Epithelial cell of esophagus (primary cell): ENCODE measurements around the gene COL18A1.

Source experiments
- DNase-seq: peaks from one replicate; pipeline ENCODE4 v3.0.0; 2010; ENCODE audit warnings: low read depth
- H3K4me3 ChIP-seq: 2 replicates; pipeline ENCODE4 v1.5.1; 2011; ENCODE audit warnings: mild to moderate bottlenecking, low read length, control low read depth
- CTCF ChIP-seq: IDR thresholded peaks from 2 replicates; pipeline ENCODE4 v1.5.1; 2011; ENCODE audit warnings: low read depth, mild to moderate bottlenecking, low read length, control low read depth, inconsistent platforms; ENCODE audit not compliant: insufficient read depth; ENCODE audit errors: missing control alignments

COL18A1 gene

GRCh38 chr21:45477176-45478114 is 72.5 kb downstream of the COL18A1 start:
- H3K4me3 ChIP-seq = no peak overlapping the region
- no peak for DNase-seq
- no peak for TF ChIP-seq CTCF

DNA sequence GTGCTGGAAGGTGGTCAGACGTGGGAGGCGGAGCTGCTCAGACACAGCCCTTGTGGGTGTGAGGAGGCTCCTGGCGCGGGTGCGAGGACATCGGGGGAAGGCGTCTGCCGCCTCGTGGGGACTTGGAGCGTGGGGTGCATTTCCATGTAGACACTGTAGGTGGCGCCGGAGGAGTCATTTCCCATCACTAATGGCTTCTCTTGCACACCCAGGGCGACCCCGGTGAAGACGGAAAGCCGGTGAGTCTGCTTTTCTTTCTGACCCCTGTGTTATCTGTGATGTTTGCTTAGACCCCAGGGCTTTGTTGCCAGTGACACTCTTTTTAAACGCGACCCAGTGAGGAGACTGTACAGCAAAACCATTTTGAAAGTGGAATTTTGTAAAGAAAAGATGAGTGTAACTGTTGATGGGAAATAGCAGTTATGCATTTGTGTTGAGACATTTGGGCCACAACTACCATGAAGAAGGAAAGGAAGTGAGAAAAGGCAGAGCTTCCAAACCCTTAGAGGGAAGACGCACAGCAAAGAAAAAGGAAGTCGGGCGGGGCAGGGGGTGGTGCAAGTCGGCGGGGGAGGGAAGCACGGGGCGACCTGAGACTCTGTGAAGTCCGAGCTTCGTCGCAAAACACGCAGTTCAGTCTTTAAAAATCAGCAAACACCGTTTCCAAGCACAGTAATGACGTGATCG is 73.3 kb downstream of the COL18A1 start:
- DNase-seq = peak; percentile 50
- TF ChIP-seq CTCF = peak; percentile 77
- peak overlapping the region; percentile 3 for H3K4me3 ChIP-seq

- no peak for DNase-seq
- H3K4me3 ChIP-seq = no peak overlapping the region
- TF ChIP-seq CTCF = no peak
These were observed 74.1 kb downstream of the COL18A1 start for GRCh38 chr21:45478816-45479669.

- H3K4me3 ChIP-seq = no peak overlapping the region
- no peak for DNase-seq
- no peak for TF ChIP-seq CTCF
These were observed 75.0 kb downstream of the COL18A1 start for GRCh38 chr21:45479691-45480675.

- H3K4me3 ChIP-seq = no peak overlapping the region
- TF ChIP-seq CTCF = no peak
- DNase-seq = no peak
These were observed 75.9 kb downstream of the COL18A1 start for GRCh38 chr21:45480701-45481500.
